C4-2B (cell line): ENCODE results near the gene AGBL4.

Experiments
- CTCF ChIP-seq: fragments of 450-650 bp; conservative IDR thresholded peaks from 2 replicates; pipeline ENCODE4 v1.5.1; 2017; ENCODE audit warnings: mild to moderate bottlenecking
- ZFX ChIP-seq: fragments of 450-650 bp; IDR thresholded peaks from 2 replicates; pipeline ENCODE4 v1.6.1; 2017

GRCh38 chr1:49013079-49013478, 1010.7 kb downstream of the AGBL4 start:
- TF ChIP-seq CTCF (no peak), ZFX (no peak)
